NCI-H446 (cell line): ENCODE measurements around the gene ARHGAP42.
"Not testable (repeated sequence)": the region's sequence is repeated elsewhere in the genome, so short reads cannot be mapped to it uniquely, and the experiment has no call there.

ENCODE experiments used
- DNase-seq, 2 experiments: peaks; one replicate each; lab custom pipeline; 2025; lab: John Stamatoyannopoulos, UW

Gene ARHGAP42

DNA sequence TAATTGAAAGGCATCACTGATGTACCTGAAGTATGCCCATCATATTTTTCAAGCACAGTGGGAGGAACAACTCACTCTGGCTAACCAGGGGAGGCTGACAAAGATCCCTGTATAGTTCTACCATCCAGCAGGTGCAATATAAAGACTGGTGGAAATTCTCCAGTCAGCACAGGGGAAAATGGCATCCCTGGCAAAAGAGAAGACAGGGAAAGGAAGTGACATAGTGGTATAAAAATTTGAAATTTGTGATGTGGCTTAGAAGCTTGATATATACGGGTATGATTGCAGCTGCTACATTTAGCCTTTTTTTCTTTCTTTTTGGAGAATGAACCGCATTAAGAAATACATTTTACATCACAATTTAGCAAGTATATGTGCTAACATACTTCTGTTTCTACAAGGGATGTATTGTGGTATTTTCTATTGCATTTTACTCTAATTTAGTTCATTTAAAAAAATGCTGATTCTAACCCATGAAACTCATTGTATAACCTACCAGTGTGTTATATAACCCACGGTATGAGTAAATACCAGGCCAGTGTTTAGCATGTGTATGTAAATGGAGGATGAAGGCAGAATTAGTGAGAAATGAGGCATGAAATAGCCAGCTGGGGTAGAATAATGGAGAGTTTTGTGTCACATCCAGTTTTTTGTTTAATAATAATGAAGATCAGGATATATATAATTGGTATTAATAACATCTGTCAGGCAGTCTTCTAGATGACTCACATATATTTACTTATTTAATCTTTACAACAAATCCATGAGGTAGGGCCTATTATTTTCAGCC is 186.1 kb downstream of the ARHGAP42 start:
- peak in 1 of 2 experiments; percentile 49 for DNase-seq

DNA sequence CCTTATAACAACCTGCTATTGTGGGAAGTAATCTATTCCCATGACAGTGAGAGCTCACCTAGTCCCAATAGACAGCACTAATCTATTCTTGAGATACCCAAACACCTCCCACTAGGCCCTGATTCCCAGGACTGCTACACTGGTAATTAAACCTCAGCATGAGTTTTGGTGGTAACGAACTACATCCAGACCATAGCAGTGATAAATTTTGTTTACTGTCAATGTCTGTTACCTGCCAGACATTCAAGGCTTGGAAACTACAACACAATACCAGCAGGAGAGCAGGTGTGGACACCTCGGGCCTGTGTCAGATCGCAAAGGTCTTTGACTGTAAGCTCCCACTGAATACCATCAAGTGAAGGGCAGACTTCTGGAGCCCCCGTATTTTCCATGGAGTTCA is 187.1 kb downstream of the ARHGAP42 start:
- no peak for DNase-seq

- DNase-seq: no peak
Observed at GRCh38 chr11:100875521-100875869, 188.4 kb downstream of the ARHGAP42 start.

GRCh38 chr11:100876815-100877520 is 189.9 kb downstream of the ARHGAP42 start:
- peak in 1 of 2 experiments; percentile 40 for DNase-seq

DNA sequence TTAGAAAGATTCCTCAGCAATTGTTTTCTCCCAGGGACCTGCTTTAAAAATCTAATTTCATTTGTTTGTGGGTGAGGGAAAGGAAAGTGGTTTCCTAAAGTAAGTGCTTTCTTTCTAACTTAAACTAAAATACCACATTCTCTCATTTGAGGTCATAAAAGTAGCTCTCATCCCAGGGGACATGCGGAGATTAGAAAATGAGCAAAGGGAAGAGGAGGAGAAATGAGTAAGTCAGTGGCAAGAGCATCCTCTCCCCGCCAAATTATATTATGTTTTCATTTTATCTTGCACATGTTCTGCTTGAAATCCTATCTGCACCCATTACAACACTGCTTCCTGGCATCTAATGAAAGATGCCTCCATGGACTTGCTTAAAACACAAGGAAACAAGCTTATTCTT is 191.4 kb downstream of the ARHGAP42 start:
- no peak for DNase-seq

GRCh38 chr11:100882957-100883356 is 195.9 kb downstream of the ARHGAP42 start:
- DNase-seq: no peak

GRCh38 chr11:100883830-100884229 is 196.7 kb downstream of the ARHGAP42 start:
- DNase-seq: no peak

- DNase-seq: no peak
Observed at GRCh38 chr11:100887659-100888058, 200.6 kb downstream of the ARHGAP42 start.

- no peak for DNase-seq
Observed at GRCh38 chr11:100888836-100889235, 201.7 kb downstream of the ARHGAP42 start.

GRCh38 chr11:100889758-100890157 is 202.7 kb downstream of the ARHGAP42 start:
- DNase-seq: no peak

DNA sequence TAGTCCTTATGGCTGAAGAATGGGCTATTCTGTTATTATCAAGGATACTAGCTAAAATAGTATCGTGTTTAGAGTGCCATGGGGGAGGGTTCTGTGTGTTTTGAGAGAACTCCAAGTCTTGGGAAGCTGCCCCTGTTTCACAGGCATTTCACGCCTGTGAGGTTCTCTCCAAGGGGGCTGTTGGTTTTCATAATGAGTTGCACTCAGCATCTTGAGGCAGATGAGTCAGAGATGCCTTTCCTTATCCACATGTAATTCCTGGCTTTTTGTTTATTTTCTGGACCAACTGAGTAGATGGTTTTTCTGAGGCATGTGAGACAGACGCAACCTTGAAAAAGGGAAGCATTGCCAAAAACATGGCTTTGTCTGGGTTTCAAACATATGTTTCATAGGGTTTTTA is 203.7 kb downstream of the ARHGAP42 start:
- peak in 1 of 2 experiments; percentile 76 for DNase-seq

DNA sequence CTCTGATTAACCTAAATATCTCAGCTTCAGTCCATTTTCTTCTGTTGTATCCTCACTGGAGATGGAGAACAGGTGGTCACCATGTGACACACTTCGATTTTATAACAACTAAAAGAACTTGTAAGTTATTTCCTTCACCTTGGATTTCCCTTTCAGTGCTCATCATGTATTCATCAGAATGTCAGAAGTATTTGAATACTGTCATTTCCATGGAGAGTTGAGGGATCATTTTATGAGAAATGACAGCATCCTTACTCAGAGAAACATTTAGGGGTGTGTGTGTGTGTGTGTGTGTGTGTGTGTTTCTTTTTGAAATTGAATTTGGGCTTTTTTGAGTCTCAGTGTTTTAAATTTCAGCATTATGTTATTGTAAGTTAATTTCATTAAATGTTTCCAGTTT is 205.8 kb downstream of the ARHGAP42 start:
- no peak for DNase-seq

DNA sequence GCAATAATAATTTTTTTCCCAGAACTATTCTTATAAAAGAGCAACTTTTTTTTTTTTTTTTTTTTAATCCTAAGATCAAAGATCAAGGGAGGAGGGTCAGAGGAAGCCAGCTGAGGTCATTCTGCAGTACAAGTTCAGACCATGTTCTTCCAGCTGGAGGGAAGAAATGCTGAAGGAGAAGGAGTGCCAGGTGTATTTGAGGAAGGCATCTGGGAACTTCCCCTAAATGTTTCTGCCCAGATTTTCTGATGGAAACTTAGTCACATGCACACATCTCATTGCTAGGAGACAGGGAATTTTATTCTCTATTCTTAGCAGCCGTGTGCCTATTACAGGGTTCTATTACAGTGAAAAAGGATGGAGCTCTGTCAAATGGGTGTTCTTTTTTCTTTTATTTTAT is 208.4 kb downstream of the ARHGAP42 start:
- DNase-seq: no peak

- DNase-seq: not testable (repeated sequence)
Observed at GRCh38 chr11:100895976-100896375, 208.9 kb downstream of the ARHGAP42 start.

DNA sequence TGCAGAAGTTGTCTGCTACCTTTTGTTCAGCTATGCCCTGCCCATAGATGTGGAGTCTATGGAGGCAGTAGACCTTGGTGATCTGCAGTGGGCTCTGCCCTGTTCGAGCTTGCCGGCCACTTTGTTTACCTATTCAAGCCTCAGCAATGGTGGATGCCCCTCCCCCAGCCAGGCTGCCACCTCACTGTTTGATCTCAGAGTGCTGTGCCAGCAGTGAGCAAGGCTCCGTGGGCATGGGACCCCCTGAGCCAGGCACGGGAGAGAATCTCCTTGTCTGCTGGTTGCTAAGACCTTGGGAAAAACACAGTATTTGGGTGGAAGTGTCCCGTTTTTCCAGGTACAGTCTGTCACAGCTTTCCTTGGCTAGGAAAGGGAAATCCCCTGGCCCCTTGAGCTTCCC is 214.4 kb downstream of the ARHGAP42 start:
- DNase-seq: not testable (repeated sequence)

GRCh38 chr11:100902454-100903141 is 215.5 kb downstream of the ARHGAP42 start:
- no peak for DNase-seq

DNA sequence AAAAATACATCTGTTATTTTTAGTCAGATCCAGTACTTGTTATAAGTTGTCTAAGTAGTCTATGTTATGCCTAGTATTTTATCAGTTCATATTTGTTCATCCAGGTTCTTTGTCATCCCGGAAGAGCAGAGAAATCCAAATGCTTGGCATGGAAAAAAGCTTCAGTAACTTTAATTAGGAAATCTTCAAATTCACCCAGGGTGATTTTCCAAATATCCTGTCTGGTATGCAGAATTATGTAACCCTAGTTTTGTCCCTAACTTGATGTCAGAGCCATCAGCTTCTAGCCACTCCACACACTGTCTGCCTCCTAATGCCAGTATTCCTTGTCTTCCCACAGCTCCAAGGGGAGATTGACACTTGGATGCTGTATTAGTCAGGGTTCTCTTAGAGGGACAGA is 216.2 kb downstream of the ARHGAP42 start:
- DNase-seq: no peak

DNA sequence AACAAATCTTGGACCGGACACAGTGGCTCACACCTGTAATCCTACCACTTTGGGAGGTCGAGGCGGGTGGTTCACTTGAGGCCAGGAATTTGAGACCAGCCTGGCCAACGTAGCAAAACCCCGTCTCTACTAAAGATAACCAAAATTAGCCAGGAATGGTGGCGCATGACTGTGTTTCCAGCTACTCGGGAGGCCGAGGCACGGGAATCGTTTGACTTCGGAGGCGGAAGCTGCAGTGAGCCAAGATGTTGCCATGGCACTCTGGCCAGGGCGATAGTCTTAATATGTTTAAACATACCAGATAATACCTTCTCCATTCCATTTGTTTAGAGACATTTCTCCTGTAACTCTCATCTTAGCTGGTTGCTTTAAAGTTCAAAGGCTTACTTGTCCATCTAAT is 218.6 kb downstream of the ARHGAP42 start:
- DNase-seq: no peak

- no peak for DNase-seq
Observed at GRCh38 chr11:100908746-100909145, 221.7 kb downstream of the ARHGAP42 start.

- no peak for DNase-seq
Observed at GRCh38 chr11:100910808-100911207, 223.7 kb downstream of the ARHGAP42 start.

GRCh38 chr11:100914415-100915110 is 227.5 kb downstream of the ARHGAP42 start:
- DNase-seq: no peak
